Hepatocyte (in vitro differentiated cells): ENCODE data around the gene IRF1.

ENCODE experiments used
- CTCF ChIP-seq: fragments of 200-600 bp; sonication (generic); IDR thresholded peaks from 2 replicates; pipeline ENCODE4 v1.5.1; 2016; ENCODE audit warnings: antibody characterized with exemption, mild to moderate bottlenecking; ENCODE audit not compliant: poor library complexity
- EZH2 ChIP-seq: fragments of 200-600 bp; sonication (generic); IDR thresholded peaks from 2 replicates; pipeline ENCODE4 v1.6.1; 2016; ENCODE audit warnings: antibody characterized with exemption, mild to moderate bottlenecking, borderline replicate concordance
- EZH2phosphoT487 ChIP-seq: fragments of 200-600 bp; sonication (generic); IDR thresholded peaks from one replicate; pipeline ENCODE4 v1.6.1; 2018; ENCODE audit warnings: antibody characterized with exemption, mild to moderate bottlenecking, low read depth, moderate library complexity; ENCODE audit not compliant: unreplicated experiment, severe bottlenecking

GRCh38 chr5:132462333-132462732 is 28.2 kb downstream of the IRF1 start:
- TF ChIP-seq CTCF (no peak), EZH2phosphoT487 (no peak), EZH2 (no peak)
